Mesenchymal stem cell (in vitro differentiated cells and primary cell): Measurements from ENCODE around the gene ARID3B.

Experiments
- DNase-seq: peaks from one replicate; pipeline ENCODE4 v3.0.0-alpha.2; 2013
- H2AFZ ChIP-seq: one replicate; pipeline ENCODE4 v1.6.1; 2013; ENCODE audit warnings: low read depth, mild to moderate bottlenecking, control low read depth, inconsistent platforms, low read length, moderate library complexity
- H2AK5ac ChIP-seq: 2 replicates; pipeline ENCODE4 v1.6.1; 2013; ENCODE audit warnings: low read length, moderate library complexity, mild to moderate bottlenecking, inconsistent platforms; ENCODE audit not compliant: severe bottlenecking
- H2BK120ac ChIP-seq: one replicate; pipeline ENCODE4 v1.6.1; 2013; ENCODE audit warnings: low read depth, mild to moderate bottlenecking, inconsistent platforms, low read length, moderate library complexity
- H2BK12ac ChIP-seq, 2 experiments: one replicate each; pipeline ENCODE4 v1.6.1; 2013; ENCODE audit warnings: inconsistent platforms in 2 of 2, low read length in 2 of 2, mild to moderate bottlenecking in 2 of 2, moderate library complexity in 2 of 2, control low read depth in 1 of 2
- H2BK15ac ChIP-seq: one replicate; pipeline ENCODE4 v1.6.1; 2013; ENCODE audit warnings: mild to moderate bottlenecking, low read depth, inconsistent platforms; ENCODE audit not compliant: poor library complexity, severe bottlenecking
- H2BK5ac ChIP-seq: 2 replicates; pipeline ENCODE4 v1.6.1; 2013; ENCODE audit warnings: low read depth, mild to moderate bottlenecking, low read length, control low read depth, inconsistent platforms; ENCODE audit not compliant: poor library complexity, severe bottlenecking
- H3K14ac ChIP-seq, 2 experiments: one replicate each; pipeline ENCODE4 v1.6.1; 2013; ENCODE audit warnings: inconsistent platforms in 2 of 2, low read length in 2 of 2, control low read depth in 1 of 2, mild to moderate bottlenecking in 1 of 2, moderate library complexity in 1 of 2
- H3K18ac ChIP-seq, 2 experiments: one replicate each; pipeline ENCODE4 v1.6.1; 2013; ENCODE audit warnings: inconsistent platforms in 2 of 2, low read length in 2 of 2, control low read depth in 1 of 2, low read depth in 1 of 2, mild to moderate bottlenecking in 1 of 2
- H3K23ac ChIP-seq, 2 experiments: one replicate each; pipeline ENCODE4 v1.6.1; 2013; ENCODE audit warnings: inconsistent platforms in 2 of 2, low read length in 2 of 2, mild to moderate bottlenecking in 2 of 2, moderate library complexity in 2 of 2, control low read depth in 1 of 2
- H3K27ac ChIP-seq: 2 replicates; pipeline ENCODE4 v1.5.1; 2013; ENCODE audit warnings: mild to moderate bottlenecking, moderate library complexity, low read length, control low read depth, inconsistent platforms; ENCODE audit not compliant: poor library complexity, severe bottlenecking
- H3K27me3 ChIP-seq, 2 experiments: 2 replicates each; pipeline versions ENCODE4 v1.6.1 to v1.7.0; 2013; ENCODE audit warnings: low read length in 2 of 2, mild to moderate bottlenecking in 2 of 2, moderate library complexity in 2 of 2, control low read depth in 1 of 2, inconsistent platforms in 1 of 2; ENCODE audit not compliant: control insufficient read depth in 1 of 2, insufficient read depth in 1 of 2
- H3K36me3 ChIP-seq, 2 experiments: 2 replicates each; pipeline versions ENCODE4 v1.6.1 to v1.7.0; 2013; ENCODE audit warnings: low read length in 2 of 2, control low read depth in 1 of 2, inconsistent platforms in 1 of 2, low read depth in 1 of 2, mild to moderate bottlenecking in 1 of 2; ENCODE audit not compliant: insufficient read depth in 2 of 2, control insufficient read depth in 1 of 2
- H3K4ac ChIP-seq, 2 experiments: one replicate each; pipeline ENCODE4 v1.6.1; 2013; ENCODE audit warnings: inconsistent platforms in 2 of 2, low read length in 2 of 2, mild to moderate bottlenecking in 2 of 2, moderate library complexity in 2 of 2, control low read depth in 1 of 2, low read depth in 1 of 2
- H3K4me1 ChIP-seq: 2 replicates; pipeline ENCODE4 v1.6.1; 2013; ENCODE audit warnings: low read depth, low read length, control low read depth; ENCODE audit not compliant: control insufficient read depth, insufficient read depth
- H3K4me2 ChIP-seq: 2 replicates; pipeline ENCODE4 v1.6.1; 2013; ENCODE audit warnings: low read length, mild to moderate bottlenecking, inconsistent platforms; ENCODE audit not compliant: poor library complexity, severe bottlenecking
- H3K4me3 ChIP-seq, 2 experiments: 2 replicates each; pipeline versions ENCODE4 v1.5.1 to v1.7.0; 2013; ENCODE audit warnings: low read length in 2 of 2, mild to moderate bottlenecking in 2 of 2, control low read depth in 1 of 2, low read depth in 1 of 2; ENCODE audit not compliant: insufficient read depth in 1 of 2
- H3K79me1 ChIP-seq: replicated peaks from 2 replicates; pipeline ENCODE4 v1.6.1; 2013; ENCODE audit warnings: mild to moderate bottlenecking, control low read depth, low read length, inconsistent platforms; ENCODE audit not compliant: poor library complexity, severe bottlenecking
- H3K9ac ChIP-seq: 2 replicates; pipeline ENCODE4 v1.7.0; 2013; ENCODE audit warnings: mild to moderate bottlenecking, low read length, moderate library complexity
- H3K9me3 ChIP-seq: 2 replicates; pipeline ENCODE4 v1.7.0; 2013; ENCODE audit warnings: mild to moderate bottlenecking, low read length; ENCODE audit not compliant: control insufficient read depth
- H4K8ac ChIP-seq: one replicate; pipeline ENCODE4 v1.6.1; 2013; ENCODE audit warnings: inconsistent platforms, mild to moderate bottlenecking, low read length, moderate library complexity
- H4K91ac ChIP-seq: one replicate; pipeline ENCODE4 v1.6.1; 2013; ENCODE audit warnings: mild to moderate bottlenecking, low read length, inconsistent platforms
- WGBS: methylation state at CpG from one replicate; pipeline ENCODE4 v1.1.7; 2013; ENCODE audit warnings: mixed read lengths; 5-methylcytosine and 5-hydroxymethylcytosine counted together

The ARID3B gene

DNA sequence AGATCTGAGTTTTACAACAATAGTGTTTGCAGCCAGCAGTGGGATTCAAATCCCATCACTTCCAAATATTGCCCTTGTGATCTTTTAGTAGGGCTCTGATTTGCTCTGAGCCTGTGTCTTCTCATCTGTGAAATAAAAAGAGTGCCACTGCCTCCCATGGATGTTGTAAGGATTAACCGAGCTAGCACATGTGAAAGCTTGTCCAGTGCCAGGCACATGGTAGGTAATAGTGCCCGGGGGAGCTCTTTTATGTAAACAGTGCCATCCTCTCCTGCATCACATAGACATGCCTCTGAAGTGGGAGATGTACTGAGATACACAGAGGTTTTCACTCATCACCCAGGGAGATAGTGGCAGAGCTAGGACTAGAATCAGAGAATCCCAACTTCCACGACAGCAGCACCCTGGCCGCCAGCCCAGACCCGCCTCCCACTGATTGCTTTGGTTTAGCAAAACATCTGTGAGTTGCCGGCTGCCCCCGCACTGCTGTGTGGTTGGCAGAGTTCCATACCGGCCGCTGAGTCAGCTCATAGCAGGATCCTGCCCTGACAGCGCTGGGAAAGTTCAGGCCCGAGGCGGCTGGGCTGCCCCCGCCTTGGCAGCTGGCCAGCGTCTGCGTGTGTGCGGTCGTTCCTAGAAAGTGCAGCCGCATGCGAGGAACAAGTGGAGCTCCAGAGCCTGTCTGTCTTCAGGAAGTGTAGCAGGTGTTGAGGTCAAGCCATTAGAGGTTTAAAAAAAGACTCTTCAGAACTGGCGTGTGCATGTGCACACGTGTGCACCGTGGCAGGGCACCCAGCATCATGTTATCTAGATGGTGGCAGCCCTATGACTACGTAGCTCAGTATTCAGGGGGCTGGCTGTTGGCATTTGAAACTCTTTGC lies 5.0 kb downstream of the ARID3B start:
- Histone ChIP-seq H3K9me3 (no peaks in the 10 kb centered on the region), H3K27me3 (peaks cover 0 to 4% of the 10 kb centered on the region in 2 experiments), H4K91ac (no peak overlapping the region), H3K27ac (no peak overlapping the region), H3K36me3 (peaks cover 3 to 14% of the 10 kb centered on the region in 2 experiments), H3K4ac (no peak overlapping the region), H3K14ac (no peak overlapping the region), H2BK15ac (no peak overlapping the region), H4K8ac (no peak overlapping the region), H2BK5ac (no peak overlapping the region), H3K4me2 (no peak overlapping the region), H3K4me1 (peaks cover 11% of the 10 kb centered on the region), H2BK12ac (no peak overlapping the region), H3K4me3 (peak overlapping the region in 1 of 2 experiments; percentile 16), H3K23ac (no peak overlapping the region), H3K79me1 (peaks cover 26% of the 10 kb centered on the region), H2AFZ (no peak overlapping the region), H2AK5ac (no peak overlapping the region), H3K18ac (no peak overlapping the region), H3K9ac (no peak overlapping the region), H2BK120ac (no peak overlapping the region)
- DNase-seq = peak; percentile 99
- 9% methylated on average over 22 of the region's 23 CpGs for WGBS

DNA sequence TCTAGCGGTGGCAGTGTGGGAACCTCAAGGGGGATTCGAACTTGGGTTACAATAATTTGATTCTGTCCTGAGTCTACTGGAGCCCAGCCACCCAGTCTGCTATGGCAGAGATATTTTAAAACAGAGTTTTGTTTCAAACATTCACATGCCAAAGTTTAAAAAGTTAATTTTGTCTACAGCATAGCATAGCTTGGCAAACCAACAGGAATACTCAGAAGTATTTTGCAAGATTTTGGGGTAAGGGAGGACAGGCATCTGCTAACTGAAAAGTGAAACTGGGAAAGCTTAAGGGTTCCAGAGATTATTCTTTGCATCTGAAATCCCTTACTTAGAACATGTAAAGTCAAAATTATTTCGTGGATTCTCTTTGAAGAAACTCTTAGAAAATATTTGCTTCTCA lies 6.6 kb downstream of the ARID3B start:
- H4K91ac ChIP-seq = no peak overlapping the region
- H3K27ac ChIP-seq = no peak overlapping the region

DNA sequence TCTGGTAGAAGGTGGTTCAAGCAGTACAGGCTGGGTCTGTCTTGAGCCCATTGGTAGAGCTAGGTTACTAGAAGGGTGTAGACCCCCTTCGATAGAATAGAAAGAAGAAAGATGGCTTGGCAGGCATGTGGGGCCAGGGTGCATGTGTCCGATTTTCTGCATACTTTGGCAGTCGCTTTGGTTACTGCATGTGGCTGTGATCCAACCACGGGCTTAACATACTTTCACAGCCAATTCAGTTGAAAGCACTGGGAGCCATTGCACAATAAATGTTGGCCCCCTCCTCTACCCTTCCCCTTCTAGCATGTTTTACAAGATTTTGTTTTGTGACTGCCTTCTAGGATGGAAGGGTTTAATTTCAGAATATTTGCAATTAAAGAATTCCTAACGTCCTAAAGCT lies 7.2 kb downstream of the ARID3B start:
- Histone ChIP-seq H3K27ac (no peak overlapping the region), H3K79me1 (peaks cover 26% of the 10 kb centered on the region), H2AK5ac (no peak overlapping the region), H2BK15ac (no peak overlapping the region), H4K91ac (no peak overlapping the region), H2BK12ac (no peak overlapping the region), H3K36me3 (peaks cover 3 to 17% of the 10 kb centered on the region in 2 experiments), H3K14ac (no peak overlapping the region), H3K4me1 (peaks cover 5% of the 10 kb centered on the region), H3K18ac (no peak overlapping the region), H4K8ac (no peak overlapping the region), H3K4me3 (no peak overlapping the region), H3K9ac (no peak overlapping the region), H3K23ac (no peak overlapping the region), H2BK120ac (no peak overlapping the region), H3K4ac (no peak overlapping the region), H3K27me3 (peaks cover 0 to 4% of the 10 kb centered on the region in 2 experiments), H2AFZ (no peak overlapping the region), H3K9me3 (no peaks in the 10 kb centered on the region), H2BK5ac (no peak overlapping the region), H3K4me2 (no peak overlapping the region)
- no peak for DNase-seq
- 91% methylated on average over 4 of the region's 5 CpGs for WGBS

More for the DNA sequence above, 6.6 kb downstream of the ARID3B start:
- H3K23ac ChIP-seq = no peak overlapping the region
- peaks cover 5% of the 10 kb centered on the region for H3K4me1 ChIP-seq
- peaks cover 28% of the 10 kb centered on the region for H3K79me1 ChIP-seq
- no peak overlapping the region for H2AK5ac ChIP-seq
- no peak overlapping the region for H2BK5ac ChIP-seq
- H3K4ac ChIP-seq = no peak overlapping the region
- H2BK12ac ChIP-seq = no peak overlapping the region
- no peak overlapping the region for H2BK120ac ChIP-seq
- H3K4me2 ChIP-seq = no peak overlapping the region
- H3K9me3 ChIP-seq = no peaks in the 10 kb centered on the region
- peaks cover 3 to 15% of the 10 kb centered on the region in 2 experiments for H3K36me3 ChIP-seq
- 92% methylated on average over 3 of the region's 3 CpGs for WGBS
- no peak overlapping the region for H2BK15ac ChIP-seq
- H4K8ac ChIP-seq = no peak overlapping the region
- H3K14ac ChIP-seq = no peak overlapping the region
- no peak overlapping the region for H3K4me3 ChIP-seq
- DNase-seq = no peak
- H3K18ac ChIP-seq = no peak overlapping the region
- H2AFZ ChIP-seq = no peak overlapping the region
- H3K27me3 ChIP-seq = peaks cover 0 to 4% of the 10 kb centered on the region in 2 experiments
- no peak overlapping the region for H3K9ac ChIP-seq

DNA sequence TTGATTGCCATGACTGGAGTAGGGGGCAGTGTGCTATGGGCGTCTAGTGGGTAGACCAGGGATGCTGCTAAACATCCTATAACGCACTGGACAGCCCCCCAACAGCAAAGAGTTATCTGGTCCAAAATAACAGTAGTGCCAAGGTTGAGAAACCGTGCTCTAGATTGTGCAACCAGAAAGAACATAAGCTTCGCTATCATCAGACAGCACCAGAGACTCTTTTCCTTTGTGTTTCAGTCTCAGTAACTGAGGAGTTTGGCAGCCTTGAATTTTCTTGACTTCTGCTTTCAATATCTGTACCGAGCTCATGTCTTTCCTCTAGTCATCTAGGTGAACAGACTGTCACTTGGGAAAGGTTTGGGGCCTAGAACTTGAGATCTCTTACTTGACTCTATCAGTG lies 8.8 kb downstream of the ARID3B start:
- 94% methylated on average over 5 of the region's 5 CpGs for WGBS
- Histone ChIP-seq H2AK5ac (no peak overlapping the region), H3K4me2 (no peak overlapping the region)

More for the DNA sequence above, 8.8 kb downstream of the ARID3B start:
- peaks cover 5% of the 10 kb centered on the region for H3K4me1 ChIP-seq
- no peak overlapping the region for H2BK12ac ChIP-seq
- no peak overlapping the region for H2BK5ac ChIP-seq
- H3K27ac ChIP-seq = no peak overlapping the region
- H2BK120ac ChIP-seq = no peak overlapping the region
- peaks cover 3 to 14% of the 10 kb centered on the region in 2 experiments for H3K36me3 ChIP-seq
- H2AFZ ChIP-seq = no peak overlapping the region
- no peak overlapping the region for H3K9ac ChIP-seq
- no peak overlapping the region for H3K14ac ChIP-seq
- H3K9me3 ChIP-seq = no peaks in the 10 kb centered on the region
- H2BK15ac ChIP-seq = no peak overlapping the region
- H4K91ac ChIP-seq = no peak overlapping the region
- DNase-seq = no peak
- no peak overlapping the region for H4K8ac ChIP-seq
- H3K27me3 ChIP-seq = peaks cover 0 to 4% of the 10 kb centered on the region in 2 experiments
- H3K4ac ChIP-seq = no peak overlapping the region
- no peak overlapping the region for H3K4me3 ChIP-seq
- H3K23ac ChIP-seq = no peak overlapping the region
- H3K79me1 ChIP-seq = peaks cover 23% of the 10 kb centered on the region
- H3K18ac ChIP-seq = no peak overlapping the region
